Testis (tissue), 2 donors: ENCODE data around the gene LECT2.

Experiments used
- POLR2A ChIP-seq: fragments of 450-650 bp; IDR thresholded peaks from one replicate; pipeline ENCODE4 v1.6.1; 2017; ENCODE audit warnings: antibody characterized with exemption, mild to moderate bottlenecking, moderate library complexity
- TF ChIP-seq, protein P1 (sequence below), 3 experiments: fragments of 450-650 bp in 2 of 3; fragments of 200-600 bp in 1 of 3; sonication (generic) in 1 of 3; IDR thresholded peaks; one replicate each; pipeline ENCODE4 v1.5.1; 2016 to 2019; ENCODE audit warnings: antibody characterized with exemption in 3 of 3, mild to moderate bottlenecking in 2 of 3, moderate library complexity in 1 of 3

DNA sequence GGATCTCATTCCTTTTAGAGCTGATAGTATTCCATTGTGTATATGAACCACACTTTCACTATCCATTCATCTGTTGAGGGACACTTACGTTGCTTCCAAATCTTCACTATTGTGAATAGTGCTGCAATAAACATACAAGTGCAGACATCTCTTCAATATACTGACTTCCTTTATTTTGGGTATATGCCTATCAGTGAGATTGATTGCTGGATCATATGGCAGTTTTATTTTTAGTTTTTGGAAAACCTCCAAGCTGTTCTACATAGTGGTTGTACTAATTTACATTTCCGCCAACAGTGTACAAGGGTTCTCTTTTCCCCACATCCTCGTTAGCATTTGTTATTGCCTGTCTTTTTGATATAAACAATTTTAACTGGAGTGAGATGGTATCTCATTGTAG is 33.8 kb upstream of the LECT2 start:
- TF ChIP-seq, protein P1, sequence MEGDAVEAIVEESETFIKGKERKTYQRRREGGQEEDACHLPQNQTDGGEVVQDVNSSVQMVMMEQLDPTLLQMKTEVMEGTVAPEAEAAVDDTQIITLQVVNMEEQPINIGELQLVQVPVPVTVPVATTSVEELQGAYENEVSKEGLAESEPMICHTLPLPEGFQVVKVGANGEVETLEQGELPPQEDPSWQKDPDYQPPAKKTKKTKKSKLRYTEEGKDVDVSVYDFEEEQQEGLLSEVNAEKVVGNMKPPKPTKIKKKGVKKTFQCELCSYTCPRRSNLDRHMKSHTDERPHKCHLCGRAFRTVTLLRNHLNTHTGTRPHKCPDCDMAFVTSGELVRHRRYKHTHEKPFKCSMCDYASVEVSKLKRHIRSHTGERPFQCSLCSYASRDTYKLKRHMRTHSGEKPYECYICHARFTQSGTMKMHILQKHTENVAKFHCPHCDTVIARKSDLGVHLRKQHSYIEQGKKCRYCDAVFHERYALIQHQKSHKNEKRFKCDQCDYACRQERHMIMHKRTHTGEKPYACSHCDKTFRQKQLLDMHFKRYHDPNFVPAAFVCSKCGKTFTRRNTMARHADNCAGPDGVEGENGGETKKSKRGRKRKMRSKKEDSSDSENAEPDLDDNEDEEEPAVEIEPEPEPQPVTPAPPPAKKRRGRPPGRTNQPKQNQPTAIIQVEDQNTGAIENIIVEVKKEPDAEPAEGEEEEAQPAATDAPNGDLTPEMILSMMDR (IDR thresholded peaks at IDR 0.05): no peak
- TF ChIP-seq POLR2A: no peak
